Measurements from ENCODE around the gene AKAP8. TPM values are rescaled to one million over a fixed set of nuclear protein-coding genes. Genes with fewer than 3 reads are reported as not detected.

Gene AKAP8
- total RNA-seq, 1 donor from 2014 or later: 37.0 TPM

GRCh38 chr19:15401397-15401710 lies 21.8 kb upstream of the AKAP8 start:
- H3K36me3 Mint-ChIP-seq: peaks cover 21% of the 10 kb centered on the region
- H3K4me1 Mint-ChIP-seq (ENCODE audit: unreplicated experiment): peaks cover 11% of the 10 kb centered on the region
- no peak for DNase-seq (ENCODE audit: extremely low spot score, unreplicated experiment)
- H3K27me3 Mint-ChIP-seq: no peaks in the 10 kb centered on the region
- no peaks in the 10 kb centered on the region for H3K9me3 Mint-ChIP-seq
- H3K27ac Mint-ChIP-seq: no peak overlapping the region
- TF ChIP-seq, protein P1, sequence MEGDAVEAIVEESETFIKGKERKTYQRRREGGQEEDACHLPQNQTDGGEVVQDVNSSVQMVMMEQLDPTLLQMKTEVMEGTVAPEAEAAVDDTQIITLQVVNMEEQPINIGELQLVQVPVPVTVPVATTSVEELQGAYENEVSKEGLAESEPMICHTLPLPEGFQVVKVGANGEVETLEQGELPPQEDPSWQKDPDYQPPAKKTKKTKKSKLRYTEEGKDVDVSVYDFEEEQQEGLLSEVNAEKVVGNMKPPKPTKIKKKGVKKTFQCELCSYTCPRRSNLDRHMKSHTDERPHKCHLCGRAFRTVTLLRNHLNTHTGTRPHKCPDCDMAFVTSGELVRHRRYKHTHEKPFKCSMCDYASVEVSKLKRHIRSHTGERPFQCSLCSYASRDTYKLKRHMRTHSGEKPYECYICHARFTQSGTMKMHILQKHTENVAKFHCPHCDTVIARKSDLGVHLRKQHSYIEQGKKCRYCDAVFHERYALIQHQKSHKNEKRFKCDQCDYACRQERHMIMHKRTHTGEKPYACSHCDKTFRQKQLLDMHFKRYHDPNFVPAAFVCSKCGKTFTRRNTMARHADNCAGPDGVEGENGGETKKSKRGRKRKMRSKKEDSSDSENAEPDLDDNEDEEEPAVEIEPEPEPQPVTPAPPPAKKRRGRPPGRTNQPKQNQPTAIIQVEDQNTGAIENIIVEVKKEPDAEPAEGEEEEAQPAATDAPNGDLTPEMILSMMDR (conservative IDR thresholded peaks at IDR 0.05): no peak
- H3K4me3 Mint-ChIP-seq: no peak overlapping the region

GRCh38 chr19:15400521-15401396 lies 21.2 kb upstream of the AKAP8 start:
- no peak overlapping the region for H3K27ac Mint-ChIP-seq

DNA sequence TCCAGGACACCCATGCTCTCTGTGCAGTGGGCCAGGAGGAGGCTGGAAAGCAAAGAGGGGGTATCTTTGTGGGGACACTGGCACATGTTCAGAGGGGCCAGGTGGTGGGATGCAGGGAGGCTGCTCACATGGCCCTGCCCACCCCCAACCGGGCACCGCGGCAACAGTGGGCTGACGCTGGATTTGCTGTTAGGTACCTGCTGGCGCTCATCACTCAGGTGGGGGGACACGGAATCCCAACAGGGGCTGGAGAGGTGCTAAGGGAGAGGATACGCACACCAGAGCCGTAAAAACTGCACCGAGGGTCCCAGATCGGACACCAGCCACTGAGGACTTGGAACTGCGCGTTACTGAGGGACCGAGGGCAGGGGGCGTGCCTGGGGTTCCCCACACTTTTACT lies 20.0 kb upstream of the AKAP8 start:
- Mint-ChIP-seq H3K9me3 (no peaks in the 10 kb centered on the region), H3K4me3 (no peak overlapping the region), H3K36me3 (peaks cover 19% of the 10 kb centered on the region), H3K27ac (no peak overlapping the region), H3K27me3 (no peaks in the 10 kb centered on the region), H3K4me1 (ENCODE audit: unreplicated experiment) (peaks cover 6% of the 10 kb centered on the region)
- TF ChIP-seq, protein P1 (conservative IDR thresholded peaks at IDR 0.05): no peak
- no peak for DNase-seq (ENCODE audit: extremely low spot score, unreplicated experiment)

More at GRCh38 chr19:15400521-15401396, 21.2 kb upstream of the AKAP8 start:
- H3K27me3 Mint-ChIP-seq: no peaks in the 10 kb centered on the region
- H3K4me3 Mint-ChIP-seq: no peak overlapping the region
- peaks cover 11% of the 10 kb centered on the region for H3K4me1 Mint-ChIP-seq (ENCODE audit: unreplicated experiment)
- H3K9me3 Mint-ChIP-seq: no peaks in the 10 kb centered on the region
- H3K36me3 Mint-ChIP-seq: peaks cover 23% of the 10 kb centered on the region
- no peak for DNase-seq (ENCODE audit: extremely low spot score, unreplicated experiment)
- TF ChIP-seq, protein P1 (conservative IDR thresholded peaks at IDR 0.05): no peak

DNA sequence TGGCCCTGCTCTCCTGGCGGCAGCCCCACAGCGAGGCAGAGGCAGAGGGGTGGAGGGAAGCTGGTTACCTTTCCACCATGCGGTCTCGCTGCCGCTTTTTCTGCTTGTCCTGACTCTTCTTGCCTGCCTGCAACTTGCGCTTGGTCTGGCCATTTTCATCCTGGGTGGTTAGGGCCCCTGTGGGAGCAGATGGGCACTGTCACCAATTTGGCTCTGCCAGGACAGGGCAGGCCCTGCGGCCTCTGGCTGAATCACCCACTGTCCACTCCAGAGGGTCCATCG lies 19.6 kb upstream of the AKAP8 start:
- no peak overlapping the region for H3K27ac Mint-ChIP-seq
- H3K4me3 Mint-ChIP-seq: no peak overlapping the region
- no peak for DNase-seq (ENCODE audit: extremely low spot score, unreplicated experiment)
- no peaks in the 10 kb centered on the region for H3K9me3 Mint-ChIP-seq
- TF ChIP-seq, protein P1 (conservative IDR thresholded peaks at IDR 0.05): no peak
- peaks cover 18% of the 10 kb centered on the region for H3K36me3 Mint-ChIP-seq
- peaks cover 1% of the 10 kb centered on the region for H3K4me1 Mint-ChIP-seq (ENCODE audit: unreplicated experiment)
- H3K27me3 Mint-ChIP-seq: no peaks in the 10 kb centered on the region

DNA sequence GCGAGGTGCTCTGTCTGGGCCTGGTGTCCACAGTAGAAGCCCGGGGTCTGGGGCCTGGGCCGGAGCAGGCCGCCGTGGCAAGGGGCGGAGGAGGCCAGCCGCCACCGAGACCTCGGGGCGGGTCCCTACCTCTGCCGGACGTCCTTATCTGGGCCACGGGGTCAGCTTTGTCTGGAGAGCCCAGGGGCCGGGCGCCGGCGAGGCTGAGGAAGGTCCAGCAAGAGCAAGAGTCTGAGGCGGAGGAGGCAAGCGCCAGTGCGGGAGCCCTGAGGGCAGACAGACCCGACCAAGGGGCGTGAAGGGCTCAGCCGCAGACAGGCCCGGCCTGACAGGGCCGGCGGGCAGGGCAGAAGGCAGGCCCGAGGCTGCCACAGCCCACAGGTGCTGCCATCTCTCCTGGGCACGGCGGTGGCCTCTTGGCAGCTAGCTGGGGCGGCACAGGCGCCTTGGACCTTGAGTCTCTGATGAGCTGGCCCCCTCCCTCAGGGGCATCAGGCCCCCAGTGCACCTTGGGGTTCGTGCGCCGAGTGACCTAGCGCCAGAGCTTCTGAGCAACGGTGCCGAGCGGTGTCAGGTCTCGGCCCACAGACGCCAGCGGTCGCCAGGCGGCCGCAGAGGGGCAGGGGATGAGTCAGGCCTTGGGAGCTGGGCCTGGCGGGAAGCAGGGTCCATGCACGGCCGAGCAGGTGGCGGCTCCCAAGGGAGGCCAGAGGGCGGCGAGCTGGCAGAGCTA lies 19.1 kb upstream of the AKAP8 start:
- no peak for DNase-seq (ENCODE audit: extremely low spot score, unreplicated experiment)
- Mint-ChIP-seq H3K27ac (no peak overlapping the region), H3K36me3 (peaks cover 22% of the 10 kb centered on the region), H3K4me1 (ENCODE audit: unreplicated experiment) (no peaks in the 10 kb centered on the region), H3K27me3 (no peaks in the 10 kb centered on the region), H3K9me3 (no peaks in the 10 kb centered on the region), H3K4me3 (no peak overlapping the region)
- TF ChIP-seq, protein P1 (conservative IDR thresholded peaks at IDR 0.05): no peak
